ENCODE data around the gene SECTM1.
"Not testable (repeated sequence)": the region's sequence is repeated elsewhere in the genome, so short reads cannot be mapped to it uniquely, and the experiment has no call there.

The SECTM1 gene

DNA sequence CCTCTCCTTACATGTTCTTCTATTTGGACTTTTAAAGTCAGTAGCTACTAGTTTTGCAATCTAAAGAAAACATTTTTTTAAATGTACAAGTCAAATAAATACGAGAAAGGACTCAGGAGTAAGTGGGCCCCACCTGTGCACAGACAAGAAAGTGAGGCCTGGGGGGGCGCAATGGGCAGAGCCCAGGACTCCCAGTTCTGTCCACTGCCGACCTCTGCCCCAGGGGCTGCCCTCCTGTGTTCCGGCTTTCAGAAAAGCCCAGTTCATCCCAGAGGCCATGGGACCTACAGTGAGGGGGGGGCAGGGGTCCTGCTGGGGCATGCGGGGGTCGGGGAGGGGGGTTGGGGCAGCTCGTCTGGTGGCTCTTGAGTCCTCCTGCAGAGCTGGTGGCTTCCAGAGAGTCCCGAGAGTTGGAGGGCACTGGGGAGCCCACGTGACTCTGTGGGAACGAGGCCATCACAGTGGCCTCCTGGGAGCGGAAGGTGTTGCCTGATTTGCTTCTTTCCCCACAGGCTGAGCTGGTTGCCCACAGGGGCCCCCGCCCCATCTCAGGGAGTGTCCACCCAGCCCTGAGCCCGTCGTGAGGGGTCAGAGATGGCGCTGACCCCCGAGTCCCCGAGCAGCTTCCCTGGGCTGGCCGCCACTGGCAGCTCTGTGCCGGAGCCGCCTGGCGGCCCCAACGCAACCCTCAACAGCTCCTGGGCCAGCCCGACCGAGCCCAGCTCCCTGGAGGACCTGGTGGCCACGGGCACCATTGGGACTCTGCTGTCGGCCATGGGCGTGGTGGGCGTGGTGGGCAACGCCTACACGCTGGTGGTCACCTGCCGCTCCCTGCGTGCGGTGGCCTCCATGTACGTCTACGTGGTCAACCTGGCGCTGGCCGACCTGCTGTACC, 40.4 kb upstream of the SECTM1 start:
- DNase-seq (ENCODE audit: low spot score in 2 of 2) = no peak
- in situ Hi-C loops (cut with MboI; ENCODE audit: low sequenced_read_pairs) = no loop called here
- Histone ChIP-seq H3K4me3 (no peak overlapping the region), H3K27me3 (ENCODE audit: low read depth) (no peaks in the 10 kb centered on the region), H3K36me3 (replicated peaks) (no peaks in the 10 kb centered on the region), H3K4me1 (no peaks in the 10 kb centered on the region), H3K9me3 (no peaks in the 10 kb centered on the region)

DNA sequence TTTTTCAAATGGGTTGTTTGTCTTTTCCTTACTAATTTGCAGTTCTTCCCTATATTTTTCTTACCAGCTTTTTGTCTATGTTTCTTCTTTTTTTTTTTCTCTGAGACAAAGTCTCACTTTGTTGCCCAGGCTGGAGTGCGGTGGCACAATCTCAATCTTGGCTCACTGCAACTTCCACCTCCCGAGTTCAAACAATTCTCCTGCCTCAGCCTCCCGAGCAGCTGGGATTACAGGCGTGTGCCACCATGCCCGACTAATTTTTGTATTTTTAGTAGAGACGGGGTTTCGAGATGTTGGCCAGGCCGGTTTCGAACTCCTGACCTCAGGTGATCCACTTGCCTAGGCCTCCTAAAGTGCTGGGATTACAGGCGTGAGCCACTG, 39.5 kb upstream of the SECTM1 start:
- H3K27me3 ChIP-seq (ENCODE audit: low read depth); H3K4me3 ChIP-seq; H3K9me3 ChIP-seq; H3K4me1 ChIP-seq; DNase-seq (ENCODE audit: low spot score in 2 of 2); H3K36me3 ChIP-seq (replicated peaks); in situ Hi-C loops (cut with MboI; ENCODE audit: low sequenced_read_pairs): not testable (repeated sequence)

DNA sequence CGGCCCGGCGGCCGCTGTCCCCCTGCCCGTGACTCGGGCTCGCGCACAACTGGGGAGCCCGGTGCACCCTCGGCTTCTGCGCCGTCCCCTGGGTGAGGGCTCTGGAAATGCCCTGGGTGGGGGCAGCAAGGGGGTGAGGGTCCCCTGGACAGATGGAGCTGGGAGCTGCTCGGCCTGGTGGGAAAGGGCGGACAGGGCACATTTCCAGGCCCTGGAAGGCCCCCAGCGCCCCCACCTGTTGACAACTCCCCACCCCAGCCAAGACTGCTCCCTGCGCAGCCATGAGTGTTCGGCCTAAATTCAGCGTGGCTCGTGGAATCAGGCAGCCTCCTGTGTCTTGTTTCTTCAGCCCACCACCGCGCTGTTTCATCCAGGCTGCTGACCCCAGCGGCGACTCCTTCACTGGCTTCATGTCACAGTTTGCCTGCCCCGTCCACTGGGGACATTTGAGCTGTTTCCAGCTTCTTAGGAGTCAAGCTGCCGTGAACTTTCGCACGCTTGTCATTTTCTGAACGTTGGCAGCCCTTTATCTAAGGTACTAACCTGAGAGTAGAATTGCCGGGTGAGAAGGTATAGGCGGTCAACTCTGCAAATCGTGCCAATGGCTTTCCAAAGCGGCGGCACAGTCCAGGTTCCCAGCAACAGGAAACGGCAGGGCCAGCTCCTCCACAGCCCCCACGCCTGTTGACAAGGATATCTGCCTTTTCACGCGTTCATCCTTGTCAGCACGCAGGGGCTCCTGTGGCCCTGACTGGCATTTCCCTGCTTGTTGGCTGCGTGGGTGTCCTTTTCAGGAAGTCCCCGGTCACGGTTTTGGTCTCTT, 38.9 kb upstream of the SECTM1 start:
- DNase-seq (ENCODE audit: low spot score in 2 of 2) = no peak
- in situ Hi-C loops (cut with MboI; ENCODE audit: low sequenced_read_pairs) = no loop called here
- Histone ChIP-seq H3K4me3 (no peak overlapping the region), H3K36me3 (replicated peaks) (no peaks in the 10 kb centered on the region), H3K27me3 (ENCODE audit: low read depth) (no peaks in the 10 kb centered on the region), H3K4me1 (no peaks in the 10 kb centered on the region), H3K9me3 (no peaks in the 10 kb centered on the region)

DNA sequence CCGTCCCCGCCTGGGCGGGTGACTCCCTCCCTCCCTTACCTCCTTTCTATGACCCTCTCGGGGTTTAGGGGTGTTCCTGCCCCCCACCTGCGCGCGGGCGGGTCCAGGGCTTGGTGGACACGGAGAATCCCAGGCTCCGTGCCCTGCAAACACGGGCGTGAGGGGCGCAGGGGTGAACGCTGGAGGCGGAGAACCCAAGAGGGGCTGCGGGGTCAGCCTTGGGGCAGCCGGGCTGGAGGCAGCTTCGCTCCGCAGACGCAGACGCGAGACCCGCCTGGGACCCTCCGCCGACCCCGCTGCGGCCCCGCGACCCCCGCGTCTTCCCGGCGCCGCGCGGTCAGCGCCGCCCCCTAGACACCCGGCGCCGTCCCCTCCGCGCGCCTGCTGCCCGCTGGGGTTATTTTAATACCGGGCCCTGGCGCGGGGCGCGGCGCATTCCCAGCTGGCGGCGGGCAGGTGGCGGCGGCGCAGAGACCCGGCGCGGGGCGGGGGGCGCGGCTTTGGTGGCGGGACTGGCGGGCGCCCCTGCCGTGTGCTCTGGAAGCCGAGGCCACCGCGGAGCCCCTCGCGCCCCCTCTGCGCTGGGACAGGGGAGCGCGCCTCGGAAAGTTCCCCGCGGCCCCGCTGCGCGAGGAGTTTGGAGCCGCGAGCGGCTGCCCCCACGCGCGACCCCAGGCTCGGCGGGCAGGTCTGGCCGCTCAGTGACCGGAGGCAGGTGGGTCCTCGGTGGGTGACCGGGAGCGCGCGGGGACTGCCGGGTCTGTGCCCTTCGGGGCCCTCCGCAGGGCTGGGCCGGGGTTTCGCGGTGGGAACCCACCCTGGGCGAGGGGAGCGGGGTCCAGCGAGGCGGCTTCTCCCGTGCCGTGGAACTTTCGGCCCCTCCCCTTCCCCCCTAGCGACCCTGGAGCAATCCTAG, 38.0 kb upstream of the SECTM1 start, which contains the start of gene UTS2R:
TSS of gene UTS2R (plus strand) at position 433 of the 916 bp plus-strand sequence. CDS start 2,560 bp downstream, outside the sequence.
- Histone ChIP-seq H3K36me3 (replicated peaks) (no peaks in the 10 kb centered on the region), H3K9me3 (no peaks in the 10 kb centered on the region), H3K4me3 (no peak within 1 kb of the TSS), H3K4me1 (no peaks in the 10 kb centered on the region; the same call in 1 of the 2 replicates), H3K27me3 (ENCODE audit: low read depth) (no peaks in the 10 kb centered on the region)
- in situ Hi-C loops (cut with MboI; ENCODE audit: low sequenced_read_pairs) = no loop called here
- no peak for DNase-seq (ENCODE audit: low spot score in 2 of 2)

GRCh38 chr17:82370471-82371332, 37.1 kb upstream of the SECTM1 start:
- Histone ChIP-seq H3K9me3 (no peaks in the 10 kb centered on the region), H3K4me3 (no peak overlapping the region), H3K4me1 (no peaks in the 10 kb centered on the region; the same call in 1 of the 2 replicates), H3K27me3 (ENCODE audit: low read depth) (no peaks in the 10 kb centered on the region), H3K36me3 (replicated peaks) (no peaks in the 10 kb centered on the region)
- DNase-seq (ENCODE audit: low spot score in 2 of 2) = no peak
- in situ Hi-C loops (cut with MboI; ENCODE audit: low sequenced_read_pairs) = no loop called here

DNA sequence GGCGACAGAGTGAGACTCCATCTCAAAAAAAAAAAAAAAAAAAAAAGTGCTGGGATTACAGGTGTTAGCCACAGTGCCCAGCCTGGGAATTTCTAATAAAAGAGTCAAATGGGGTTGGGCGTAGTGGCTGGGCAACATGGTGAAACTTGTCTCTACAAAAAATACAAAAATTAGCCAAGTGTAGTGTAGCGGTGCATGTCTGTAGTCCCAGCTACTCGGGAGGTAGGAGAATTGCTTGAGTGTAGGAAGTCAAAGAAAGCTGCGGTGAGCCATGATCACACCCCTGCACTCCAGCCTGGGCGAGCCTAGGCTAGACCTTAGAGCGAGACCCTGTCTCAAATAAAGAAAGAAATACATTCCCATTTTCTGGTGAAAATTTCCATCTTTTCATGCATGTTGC, 35.6 kb upstream of the SECTM1 start:
- no peaks in the 10 kb centered on the region; the same call in 1 of the 2 replicates for H3K4me1 ChIP-seq
- in situ Hi-C loops (cut with MboI; ENCODE audit: low sequenced_read_pairs) = no loop called here

DNA sequence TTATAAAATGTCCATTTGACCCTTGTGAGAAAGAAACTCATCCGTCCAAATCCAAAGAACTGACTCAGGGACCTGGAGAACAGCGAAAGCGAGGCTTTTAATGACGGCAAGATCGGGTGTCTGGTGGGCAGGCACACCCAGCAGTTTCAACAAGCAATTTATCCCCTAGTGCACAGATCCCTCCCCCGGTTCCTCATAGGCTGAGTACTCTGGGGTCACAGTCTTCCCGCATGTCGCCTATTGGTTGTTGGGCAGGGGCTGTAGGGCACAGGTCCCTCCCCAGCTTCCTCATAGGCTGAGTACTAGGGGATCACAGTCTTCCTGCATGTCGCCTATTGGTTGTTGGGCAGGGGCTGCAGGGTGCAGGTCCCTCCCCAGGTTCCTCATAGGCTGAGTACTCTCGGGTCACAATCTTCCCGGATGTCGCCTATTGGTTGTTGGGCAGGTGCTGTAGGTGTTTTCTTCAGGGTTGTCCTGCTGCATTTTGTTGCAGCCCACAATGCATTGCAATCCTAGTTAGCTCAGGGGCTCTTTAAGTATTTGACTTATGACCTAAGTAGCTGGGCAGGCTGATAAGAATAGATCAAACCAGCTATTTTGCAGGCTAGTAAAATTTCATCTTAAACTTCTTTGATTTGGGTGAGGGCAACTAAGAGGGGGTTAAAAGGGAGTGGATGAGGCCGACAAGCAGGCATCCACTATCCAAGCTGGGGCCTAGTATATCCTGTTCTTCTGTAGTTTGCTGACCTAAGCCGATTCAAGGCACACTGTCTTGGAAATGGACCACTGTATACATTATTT, 34.4 kb upstream of the SECTM1 start:
- Histone ChIP-seq H3K9me3 (no peaks in the 10 kb centered on the region), H3K4me1 (no peaks in the 10 kb centered on the region; the same call in 1 of the 2 replicates), H3K4me3 (no peak overlapping the region), H3K27me3 (ENCODE audit: low read depth) (no peaks in the 10 kb centered on the region), H3K36me3 (replicated peaks) (no peaks in the 10 kb centered on the region)
- in situ Hi-C loops (cut with MboI; ENCODE audit: low sequenced_read_pairs) = no loop called here
- DNase-seq (ENCODE audit: low spot score in 2 of 2) = peak; percentile 18 to 69

More for the DNA sequence above, 35.6 kb upstream of the SECTM1 start:
- no peak for DNase-seq (ENCODE audit: low spot score in 2 of 2)
- Histone ChIP-seq H3K4me3 (no peak overlapping the region), H3K27me3 (ENCODE audit: low read depth) (no peaks in the 10 kb centered on the region), H3K9me3 (no peaks in the 10 kb centered on the region), H3K36me3 (replicated peaks) (no peaks in the 10 kb centered on the region)

- in situ Hi-C loops (cut with MboI; ENCODE audit: low sequenced_read_pairs) = no loop called here
- Histone ChIP-seq H3K27me3 (ENCODE audit: low read depth) (no peaks in the 10 kb centered on the region), H3K4me1 (no peaks in the 10 kb centered on the region; the same call in 1 of the 2 replicates), H3K4me3 (no peak overlapping the region), H3K36me3 (replicated peaks) (no peaks in the 10 kb centered on the region), H3K9me3 (no peaks in the 10 kb centered on the region)
- no peak for DNase-seq (ENCODE audit: low spot score in 2 of 2)
These were observed 33.2 kb upstream of the SECTM1 start for GRCh38 chr17:82366749-82367148.

- no peaks in the 10 kb centered on the region for H3K27me3 ChIP-seq (ENCODE audit: low read depth)
- no peaks in the 10 kb centered on the region; the same call in 1 of the 2 replicates for H3K4me1 ChIP-seq
- DNase-seq (ENCODE audit: low spot score in 2 of 2) = no peak
- H3K9me3 ChIP-seq = no peaks in the 10 kb centered on the region
- no peak overlapping the region for H3K4me3 ChIP-seq
- in situ Hi-C loops (cut with MboI; ENCODE audit: low sequenced_read_pairs) = no loop called here
- no peaks in the 10 kb centered on the region for H3K36me3 ChIP-seq (replicated peaks)
These were observed 32.2 kb upstream of the SECTM1 start for GRCh38 chr17:82365606-82366295.

DNA sequence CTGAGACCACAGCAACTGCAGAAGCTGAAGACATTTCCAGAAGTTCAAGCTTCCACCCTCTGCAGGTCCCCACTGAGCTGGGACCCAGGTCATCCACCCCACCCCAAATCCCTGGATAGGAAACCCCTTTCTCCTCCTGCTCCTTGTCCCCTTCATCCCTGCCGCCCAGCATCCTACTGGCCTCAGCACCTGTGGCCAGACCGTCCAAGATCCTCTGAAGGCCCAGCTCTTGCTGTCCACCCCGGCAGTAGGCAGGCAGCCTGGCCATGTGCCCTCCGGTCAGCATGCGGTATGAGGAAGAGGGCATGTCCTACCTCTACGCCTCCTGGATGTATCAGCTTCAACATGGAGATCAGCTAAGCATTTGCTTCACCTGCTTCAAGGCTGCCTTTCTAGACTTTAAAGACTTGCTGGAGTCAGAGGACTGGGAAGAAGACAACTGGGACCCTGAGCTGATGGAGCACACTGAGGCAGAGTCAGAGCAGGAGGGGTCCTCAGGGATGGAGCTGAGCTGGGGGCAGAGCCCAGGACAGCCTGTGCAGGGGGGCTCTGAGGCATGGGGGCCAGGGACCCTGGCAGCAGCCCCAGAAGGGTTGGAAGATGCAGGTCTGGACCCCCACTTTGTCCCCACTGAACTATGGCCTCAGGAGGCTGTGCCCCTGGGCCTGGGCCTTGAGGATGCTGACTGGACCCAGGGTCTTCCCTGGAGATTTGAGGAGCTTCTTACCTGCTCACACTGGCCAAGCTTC, 28.5 kb upstream of the SECTM1 start:
- no peaks in the 10 kb centered on the region for H3K36me3 ChIP-seq (replicated peaks)
- H3K4me1 ChIP-seq = peaks cover 7% of the 10 kb centered on the region
- no peaks in the 10 kb centered on the region for H3K9me3 ChIP-seq
- H3K27me3 ChIP-seq (ENCODE audit: low read depth) = no peaks in the 10 kb centered on the region
- in situ Hi-C loops (cut with MboI; ENCODE audit: low sequenced_read_pairs) = no loop called here
- no peak overlapping the region for H3K4me3 ChIP-seq
- no peak for DNase-seq (ENCODE audit: low spot score in 2 of 2)

- H3K4me3 ChIP-seq; DNase-seq (ENCODE audit: low spot score in 2 of 2); H3K36me3 ChIP-seq (replicated peaks); in situ Hi-C loops (cut with MboI; ENCODE audit: low sequenced_read_pairs); H3K4me1 ChIP-seq; H3K27me3 ChIP-seq (ENCODE audit: low read depth); H3K9me3 ChIP-seq: not testable (repeated sequence)
These were observed 26.0 kb upstream of the SECTM1 start for GRCh38 chr17:82359451-82360074.

Data from HAP-1 (cell line).